ENCODE measurements around the gene TBCD.

DNA sequence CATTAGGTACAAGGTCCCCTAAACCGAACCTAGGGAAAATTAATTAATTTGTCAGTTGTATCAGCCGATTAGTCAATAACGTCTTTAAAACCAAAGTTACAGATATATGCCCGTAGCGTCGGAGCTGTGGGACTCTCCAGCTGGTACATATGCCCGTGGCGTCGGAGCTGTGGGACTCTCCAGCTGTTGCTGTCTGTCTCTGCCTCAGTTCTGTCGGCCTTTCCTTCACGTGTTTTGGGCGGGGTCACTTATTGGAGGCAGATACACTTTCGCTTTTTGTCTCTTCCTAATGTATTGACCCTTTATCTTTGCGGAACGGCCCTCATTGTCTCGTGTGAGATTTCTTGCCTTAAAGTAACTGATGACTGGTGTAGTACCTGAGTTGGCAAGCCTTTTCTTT lies 150.0 kb downstream of the TBCD start:
- TF ChIP-seq CTCF (IDR thresholded peaks at IDR 0.05) (no peak), POLR2A (IDR thresholded peaks at IDR 0.05) (no peak), POLR2AphosphoS5 (IDR thresholded peaks at IDR 0.05) (no peak), EP300 (IDR thresholded peaks at IDR 0.05) (no peak)
